Endothelial cell (in vitro differentiated cells): Measurements from ENCODE around the gene KRT82. TPM values are rescaled to one million over a fixed set of nuclear protein-coding genes. Genes with fewer than 3 reads are reported as not detected.
"Not testable (repeated sequence)": the region's sequence is repeated elsewhere in the genome, so short reads cannot be mapped to it uniquely, and the experiment has no call there.

ENCODE experiments used
- DNase-seq: peaks from one replicate; pipeline ENCODE4 v3.0.0; 2021; ENCODE audit warnings: low spot score
- H3K27ac Mint-ChIP-seq: one replicate; pipeline ENCODE4 v1.8.0; 2021; ENCODE audit warnings: mixed read lengths, inconsistent platforms; ENCODE audit not compliant: unreplicated experiment
- H3K27me3 Mint-ChIP-seq: one replicate; pipeline ENCODE4 v1.8.0; 2021; ENCODE audit warnings: mild to moderate bottlenecking, moderate library complexity, mixed read lengths, inconsistent platforms; ENCODE audit not compliant: unreplicated experiment
- H3K36me3 Mint-ChIP-seq: one replicate; pipeline ENCODE4 v1.8.0; 2021; ENCODE audit warnings: mild to moderate bottlenecking, low read depth, mixed read lengths, inconsistent platforms; ENCODE audit not compliant: unreplicated experiment
- H3K4me1 Mint-ChIP-seq: one replicate; pipeline ENCODE4 v1.8.0; 2021; ENCODE audit warnings: mild to moderate bottlenecking, mixed read lengths, inconsistent platforms; ENCODE audit not compliant: unreplicated experiment
- H3K4me3 Mint-ChIP-seq: one replicate; pipeline ENCODE4 v1.8.0; 2021; ENCODE audit warnings: mild to moderate bottlenecking, mixed read lengths, inconsistent platforms; ENCODE audit not compliant: unreplicated experiment
- H3K9me3 Mint-ChIP-seq: one replicate; pipeline ENCODE4 v1.8.0; 2021; ENCODE audit warnings: mixed read lengths, inconsistent platforms; ENCODE audit not compliant: unreplicated experiment
- CTCF ChIP-seq: fragments of 200-600 bp; sonication (generic); IDR thresholded peaks from one replicate; pipeline ENCODE4 v1.5.0; 2021; ENCODE audit warnings: antibody characterized with exemption; ENCODE audit not compliant: unreplicated experiment
- total RNA-seq: library from RNA; stranded (reverse); fragmentation: NEBNext Ultra II Directional; extraction: Animal tissue kit (Norgen Biotek cat#: 25700); gene quantifications from one replicate; pipeline ENCODE4 v1.2.1, GENCODE V29; 2021; ENCODE audit not compliant: unreplicated experiment

Gene KRT82
- total RNA-seq, 1 donor from 2014 or later, result not detected

DNA sequence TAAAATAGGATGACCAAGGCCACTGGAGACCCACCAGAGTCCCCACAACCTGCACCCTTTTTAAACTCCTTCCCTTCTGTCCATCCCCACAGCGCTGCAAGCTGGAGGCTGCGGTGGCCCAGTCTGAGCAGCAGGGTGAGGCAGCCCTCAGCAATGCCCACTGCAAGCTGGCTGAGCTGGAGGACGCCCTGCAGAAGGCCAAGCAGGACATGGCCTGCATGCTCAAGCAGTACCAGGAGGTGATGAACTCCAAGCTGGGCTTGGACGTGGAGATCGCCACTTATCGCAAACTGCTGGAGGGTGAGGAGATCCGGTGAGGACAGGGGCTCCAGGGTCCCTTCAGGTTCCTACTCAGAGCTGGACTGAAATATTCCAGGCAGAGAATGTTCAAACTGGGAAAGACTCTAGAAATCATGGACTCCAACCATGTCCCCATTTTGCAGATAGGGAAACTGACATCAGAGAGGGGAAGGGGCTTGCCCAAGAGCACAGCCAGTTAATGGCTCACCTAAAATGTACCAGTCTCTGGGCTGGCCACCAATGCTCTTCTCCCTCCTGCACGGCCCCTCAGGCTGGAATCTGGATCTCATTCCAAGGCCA, 56.0 kb downstream of the KRT82 start:
- Mint-ChIP-seq H3K36me3 (no peaks in the 10 kb centered on the region), H3K27me3 (no peaks in the 10 kb centered on the region), H3K4me3 (no peak overlapping the region), H3K9me3 (no peaks in the 10 kb centered on the region), H3K27ac (no peak overlapping the region), H3K4me1 (no peaks in the 10 kb centered on the region)
- TF ChIP-seq CTCF, result no peak
- no peak for DNase-seq

GRCh38 chr12:52349196-52349595, 56.9 kb downstream of the KRT82 start:
- Mint-ChIP-seq H3K27me3 (no peaks in the 10 kb centered on the region), H3K36me3 (no peaks in the 10 kb centered on the region), H3K4me3 (no peak overlapping the region), H3K9me3 (no peaks in the 10 kb centered on the region), H3K4me1 (no peaks in the 10 kb centered on the region), H3K27ac (no peak overlapping the region)
- DNase-seq, result no peak
- no peak for TF ChIP-seq CTCF

GRCh38 chr12:52347551-52348510, 58.3 kb downstream of the KRT82 start:
- Mint-ChIP-seq H3K36me3 (no peaks in the 10 kb centered on the region), H3K27ac (no peak overlapping the region), H3K4me1 (no peaks in the 10 kb centered on the region), H3K9me3 (no peaks in the 10 kb centered on the region), H3K4me3 (no peak overlapping the region), H3K27me3 (no peaks in the 10 kb centered on the region)
- no peak for DNase-seq
- no peak for TF ChIP-seq CTCF

- TF ChIP-seq CTCF, result no peak
- H3K4me1 Mint-ChIP-seq, result no peaks in the 10 kb centered on the region
- no peak for DNase-seq
- H3K36me3 Mint-ChIP-seq, result no peaks in the 10 kb centered on the region
- no peaks in the 10 kb centered on the region for H3K27me3 Mint-ChIP-seq
- H3K4me3 Mint-ChIP-seq, result no peak overlapping the region
- no peaks in the 10 kb centered on the region for H3K9me3 Mint-ChIP-seq
- no peak overlapping the region for H3K27ac Mint-ChIP-seq
Measured at GRCh38 chr12:52347016-52347415, 59.1 kb downstream of the KRT82 start.

DNA sequence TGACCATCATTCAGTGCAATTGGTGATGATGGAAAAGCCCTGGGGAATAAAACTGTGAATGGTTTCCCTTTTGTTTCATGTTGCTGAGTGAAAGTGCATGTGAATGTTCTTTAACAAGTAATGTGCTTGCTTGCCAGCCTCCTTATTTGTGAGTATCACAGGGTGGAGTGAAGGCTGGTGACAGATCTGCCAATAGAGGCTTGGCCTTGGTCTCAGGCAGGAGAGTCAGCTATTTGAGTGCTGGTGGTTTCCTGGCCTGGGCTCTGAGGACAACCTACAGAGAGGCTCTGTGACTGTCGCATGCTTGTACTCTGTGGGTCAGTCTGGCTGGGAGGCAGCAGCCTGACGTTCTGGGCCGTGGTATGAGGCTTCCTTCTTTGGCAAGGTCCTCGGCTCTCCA, 59.5 kb downstream of the KRT82 start:
- H3K27me3 Mint-ChIP-seq, result no peaks in the 10 kb centered on the region
- H3K4me1 Mint-ChIP-seq, result no peaks in the 10 kb centered on the region
- no peak for TF ChIP-seq CTCF
- no peak for DNase-seq
- no peak overlapping the region for H3K27ac Mint-ChIP-seq
- no peak overlapping the region for H3K4me3 Mint-ChIP-seq
- H3K9me3 Mint-ChIP-seq, result no peaks in the 10 kb centered on the region
- H3K36me3 Mint-ChIP-seq, result no peaks in the 10 kb centered on the region

DNA sequence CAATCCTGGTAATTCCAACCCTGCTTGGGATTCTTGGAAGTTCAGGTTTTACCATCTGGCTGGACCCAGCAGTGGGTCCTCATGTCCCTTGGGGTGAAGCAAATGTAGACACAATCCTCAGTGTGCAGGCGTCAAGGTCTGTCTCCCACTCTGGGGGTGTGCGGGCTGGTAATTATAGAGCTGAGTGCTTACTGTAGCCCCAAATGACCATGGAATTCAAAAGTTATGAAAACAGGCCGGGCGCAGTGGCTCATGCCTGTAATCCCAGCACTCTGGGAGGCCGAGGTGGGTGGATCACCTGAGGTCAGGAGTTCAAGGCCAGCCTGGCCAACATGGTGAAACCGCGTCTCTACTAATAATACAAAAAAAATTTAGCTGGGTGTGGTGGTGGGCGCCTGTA, 61.1 kb downstream of the KRT82 start:
- H3K27ac Mint-ChIP-seq, result not testable (repeated sequence)

More for the DNA sequence above, 61.1 kb downstream of the KRT82 start:
- not testable (repeated sequence) for H3K36me3 Mint-ChIP-seq, H3K27me3 Mint-ChIP-seq, H3K4me3 Mint-ChIP-seq, H3K9me3 Mint-ChIP-seq, H3K4me1 Mint-ChIP-seq, DNase-seq
